Lung (tissue), 12 donors: ENCODE measurements around the gene TBC1D10A. TPM values are rescaled to one million over a fixed set of nuclear protein-coding genes. Genes with fewer than 3 reads are reported as not detected.

Experiments
- ATAC-seq: fragments of 200-7000 bp; cut with Tn5 transposase; one replicate; pipeline ENCODE4 v1.9.1; 2020; ENCODE audit warnings: moderate number of reproducible peaks; ENCODE audit not compliant: insufficient read depth, low FRiP score
- DNase-seq, 3 donors: peaks; one replicate each; pipeline ENCODE4 v3.0.0-alpha.2; 2013 to 2017
- H3K27ac ChIP-seq, 2 donors: one replicate each; pipeline ENCODE4 v1.5.1; 2013; ENCODE audit warnings: mild to moderate bottlenecking in 2 of 2, moderate library complexity in 2 of 2, control low read depth in 1 of 2, inconsistent platforms in 1 of 2, low read depth in 1 of 2, low read length in 1 of 2
- H3K27me3 ChIP-seq, 3 donors: one replicate each; pipeline ENCODE4 v1.5.1; 2013; ENCODE audit warnings: low read length in 2 of 3; ENCODE audit not compliant: control insufficient read depth in 3 of 3, insufficient read depth in 3 of 3
- H3K36me3 ChIP-seq, 4 donors: one replicate each; pipeline ENCODE4 v1.5.1; 2013; ENCODE audit warnings: low read length in 4 of 4, mild to moderate bottlenecking in 1 of 4, moderate library complexity in 1 of 4; ENCODE audit not compliant: control insufficient read depth in 4 of 4, insufficient read depth in 4 of 4
- H3K4me1 ChIP-seq, 5 donors: one replicate each; pipeline ENCODE4 v1.5.1; 2013; ENCODE audit warnings: low read length in 5 of 5, mild to moderate bottlenecking in 2 of 5, moderate library complexity in 1 of 5; ENCODE audit not compliant: control insufficient read depth in 5 of 5, insufficient read depth in 5 of 5
- H3K4me3 ChIP-seq: one replicate; pipeline ENCODE4 v1.5.1; 2013; ENCODE audit warnings: mild to moderate bottlenecking, control low read depth, moderate library complexity
- H3K9ac ChIP-seq, 2 donors: one replicate each; pipeline ENCODE4 v1.5.1; 2013; ENCODE audit warnings: low read length in 2 of 2, control low read depth in 1 of 2; ENCODE audit not compliant: insufficient read depth in 1 of 2
- H3K9me3 ChIP-seq, 4 donors: one replicate each; pipeline ENCODE4 v1.5.1; 2013; ENCODE audit warnings: low read length in 3 of 4, mild to moderate bottlenecking in 1 of 4, moderate library complexity in 1 of 4; ENCODE audit not compliant: control insufficient read depth in 4 of 4, insufficient read depth in 3 of 4
- CTCF ChIP-seq: IDR thresholded peaks from 2 replicates; pipeline ENCODE4 v1.5.1; 2012; ENCODE audit warnings: mild to moderate bottlenecking; ENCODE audit errors: control extremely low read depth, extremely low read depth
- whole genome bisulfite sequencing, 2 donors: extraction: QIAGEN DNeasy Blood & Tissue Kit; methylation state at CpG; one replicate each; pipeline ENCODE4 v1.1.7; 2013; 5-methylcytosine and 5-hydroxymethylcytosine counted together
- polyA plus RNA-seq, 2 donors: library from polyadenylated mRNA; stranded (reverse); fragments of 200-250 nt; gene quantifications; one replicate each; pipeline ENCODE4 v1.2.1, GENCODE V29; 2013
- total RNA-seq, 2 donors: library from RNA; depleted of rRNA in 1 of 2; stranded (reverse); fragments of >200 nt in 1 of 2; gene quantifications; one replicate each; pipeline ENCODE4 v1.2.1, GENCODE V29; 2014 to 2021
- donor health status: control.
- donor health status: control.
- donor health status: Bipolar disorder and iron deficiency.
- donor health status: healthy.
- donor health status: DM: yes; HTN: yes; CAD: no.

TBC1D10A gene
- total and polyA plus RNA-seq, 4 donors = 15.0 to 36.4 (median 26.6) TPM

- Histone ChIP-seq H3K27ac (no peak overlapping the region), H3K4me1 (no peaks in the 10 kb centered on the region), H3K9me3 (no peaks in the 10 kb centered on the region), H3K27me3 (no peaks in the 10 kb centered on the region), H3K4me3 (no peak overlapping the region), H3K9ac (no peak overlapping the region), H3K36me3 (peaks cover 0 to 2% (median under 1%) of the 10 kb centered on the region in 4 donors)
- DNase-seq = no peak
- no peak for TF ChIP-seq CTCF
- WGBS, 2 donors = 87 to 94% methylated on average over 9 of the region's 9 CpGs
- ATAC-seq = no peak
These were observed 41.7 kb upstream of the TBC1D10A start for GRCh38 chr22:30368420-30368819.

GRCh38 chr22:30365891-30366290 is 39.1 kb upstream of the TBC1D10A start:
- H3K27me3 ChIP-seq = no peaks in the 10 kb centered on the region

GRCh38 chr22:30362651-30363281 is 36.0 kb upstream of the TBC1D10A start:
- Histone ChIP-seq H3K9me3 (no peaks in the 10 kb centered on the region), H3K4me3 (no peak overlapping the region), H3K27me3 (no peaks in the 10 kb centered on the region), H3K9ac (no peak overlapping the region), H3K27ac (no peak overlapping the region), H3K36me3 (peaks cover 0 to 3% (median 2%) of the 10 kb centered on the region in 4 donors), H3K4me1 (peaks cover 0 to 2% (median 0%) of the 10 kb centered on the region in 5 donors)
- no peak for DNase-seq
- WGBS, 2 donors = 79 to 82% methylated on average over 7 of the region's 7 CpGs
- TF ChIP-seq CTCF = no peak
- ATAC-seq = no peak

More at GRCh38 chr22:30365891-30366290, 39.1 kb upstream of the TBC1D10A start:
- H3K9me3 ChIP-seq = no peaks in the 10 kb centered on the region
- TF ChIP-seq CTCF = no peak
- H3K4me3 ChIP-seq = no peak overlapping the region
- no peak overlapping the region for H3K9ac ChIP-seq
- ATAC-seq (no peak), DNase-seq (no peak)
- no peaks in the 10 kb centered on the region for H3K4me1 ChIP-seq
- no peak overlapping the region for H3K27ac ChIP-seq
- peaks cover 0 to 3% (median 2%) of the 10 kb centered on the region in 4 donors for H3K36me3 ChIP-seq
- WGBS, 2 donors = 94 to 95% methylated on average over 18 of the region's 18 CpGs
